ENCODE results near the gene WIPF2. TPM values are rescaled to one million over a fixed set of nuclear protein-coding genes. Genes with fewer than 3 reads are reported as not detected.

The WIPF2 gene
- total and polyA plus RNA-seq, 2 of the 8 experiments (the other 6 are each of a cell fraction or from before 2014, with no cell fraction given), result 6.9 to 25.3 TPM

GRCh38 chr17:40287494-40288369, 68.6 kb downstream of the WIPF2 start, which contains the start of gene CDC6:
Gene CDC6, plus strand, starts transcription at chr17:40287879. Its CDS starts 1,542 bp downstream, at chr17:40289421.
- H2BK15ac ChIP-seq (ENCODE audit: low read length), result no peak within 1 kb of the TSS
- H4K8ac ChIP-seq (ENCODE audit: extremely low read depth, insufficient read depth, low read length), result peak within 1 kb of the TSS; percentile 98
- peaks cover 6 to 38% of the 10 kb centered on the region in 2 experiments; a peak in 3 of 4 replicates for H3K79me2 ChIP-seq (ENCODE audit: control insufficient read depth in 1 of 2, insufficient read depth in 2 of 2, low read length in 2 of 2)
- H3K9me3 ChIP-seq (ENCODE audit: insufficient read depth in 2 of 2, low read depth in 1 of 2, low read length in 1 of 2), result no peaks in the 10 kb centered on the region
- peak within 1 kb of the TSS; percentile 94 for H3K27ac ChIP-seq (ENCODE audit: low read depth, low read length)
- peak within 1 kb of the TSS; percentile 88 to 99 (median 98) for H3K9ac ChIP-seq (replicated peaks in 1 of 4; ENCODE audit: extremely low read depth in 1 of 4, low read depth in 3 of 4, low read length in 3 of 4)
- no peaks in the 10 kb centered on the region for H3K27me3 ChIP-seq (replicated peaks in 1 of 4; ENCODE audit: control insufficient read depth in 3 of 4, extremely low read depth in 1 of 4, insufficient read depth in 3 of 4, low read length in 3 of 4)
- ChIA-PET CTCF (ENCODE audit: partially characterized antibody) (interaction anchor here (0.8 to 2.7 kb wide), 8 partner anchors 12 to 218 kb away, joined by 3 to 14 read pairs (median 5); partner anchors contain the start of gene WIPF2), POLR2A (ENCODE audit: partially characterized antibody) (interaction anchor here (0.8 to 31.2 kb wide), 17 partner anchors 16 to 1401 kb away, joined by 3 to 570 read pairs (median 3); partner anchors contain the start of genes GJD3, RARA and WIPF2)
- 1% methylated on average over 43 of the region's 47 CpGs; no CpG with 5 or more reads in 1 of the 2 experiments for WGBS, 2 experiments (ENCODE audit: extremely low coverage in 1 of 2, insufficient coverage in 1 of 2, insufficient read length in 1 of 2, insufficient replicate concordance in 2 of 2, low coverage in 1 of 2, low lambda C conversion rate in 2 of 2, missing lambda C conversion rate in 1 of 2)
- H3K23ac ChIP-seq (ENCODE audit: insufficient read length), result no peak within 1 kb of the TSS
- peak within 1 kb of the TSS; percentile 23; the same call in 1 of the 2 replicates for H2AFZ ChIP-seq (ENCODE audit: low read length)
- no peaks in the 10 kb centered on the region for H3K23me2 ChIP-seq (ENCODE audit: low read depth, low read length)
- H3K36me3 ChIP-seq (ENCODE audit: control insufficient read depth in 2 of 4, insufficient read depth in 4 of 4, low read length in 3 of 4), result peaks cover 14 to 32% (median 28%) of the 10 kb centered on the region in 4 experiments
- peak within 1 kb of the TSS; percentile 98 for H2BK5ac ChIP-seq (ENCODE audit: low read depth, low read length)
- peak within 1 kb of the TSS; percentile 73 for H4K5ac ChIP-seq (ENCODE audit: insufficient read length, low read depth, low read length)
- no peak within 1 kb of the TSS for H3K14ac ChIP-seq (ENCODE audit: insufficient read length)
- H2BK20ac ChIP-seq (ENCODE audit: low read length), result no peak within 1 kb of the TSS
- peak within 1 kb of the TSS; percentile 46 to 77 for H3K4me2 ChIP-seq (ENCODE audit: insufficient read depth in 1 of 2, low read depth in 2 of 2, low read length in 2 of 2)
- H3K4me1 ChIP-seq (replicated peaks in 1 of 4; ENCODE audit: control insufficient read depth in 3 of 4, insufficient read depth in 4 of 4, low read length in 3 of 4), result peaks cover 0 to 6% (median 4%) of the 10 kb centered on the region in 4 experiments; a peak in 2 of 7 replicates
- no peaks in the 10 kb centered on the region; the same call in 1 of the 2 replicates for H3K79me1 ChIP-seq (ENCODE audit: low read depth, low read length)
- H3K4me3 ChIP-seq (ENCODE audit: extremely low read depth in 1 of 4, insufficient read depth in 2 of 4, low read depth in 3 of 4, low read length in 4 of 4), result peak within 1 kb of the TSS; percentile 89 to 100 (median 96)
- peak within 1 kb of the TSS; percentile 30 for H4K91ac ChIP-seq (replicated peaks; ENCODE audit: insufficient read length, low read length)
- H2BK12ac ChIP-seq (ENCODE audit: low read depth, low read length), result 0 out of 2 replicates have a peak within 1 kb of the TSS, but pooled peaks have one; percentile 86
- H2AK5ac ChIP-seq (ENCODE audit: low read depth, low read length), result 0 out of 2 replicates have a peak within 1 kb of the TSS, but pooled peaks have one; percentile 82
- H3K4ac ChIP-seq (replicated peaks; ENCODE audit: insufficient read length, low read depth, low read length), result peak within 1 kb of the TSS; percentile 97
- H3K18ac ChIP-seq (ENCODE audit: extremely low read depth, low read length), result peak within 1 kb of the TSS; percentile 97
- FAIRE-seq (no peak), DNase-seq (ENCODE audit: low read depth in 1 of 2, low spot score in 2 of 2) (peak; percentile 96 to 98)
- H2BK120ac ChIP-seq (replicated peaks; ENCODE audit: low read depth, low read length), result no peak within 1 kb of the TSS
- H3K56ac ChIP-seq (replicated peaks; ENCODE audit: insufficient read length, low read depth, low read length), result peak within 1 kb of the TSS; percentile 95
- H4K20me1 ChIP-seq (replicated peaks in 1 of 2; ENCODE audit: control insufficient read depth in 1 of 2, insufficient read depth in 2 of 2, low read length in 2 of 2), result peaks cover 3 to 8% of the 10 kb centered on the region in 2 experiments
- TF ChIP-seq, protein P1, sequence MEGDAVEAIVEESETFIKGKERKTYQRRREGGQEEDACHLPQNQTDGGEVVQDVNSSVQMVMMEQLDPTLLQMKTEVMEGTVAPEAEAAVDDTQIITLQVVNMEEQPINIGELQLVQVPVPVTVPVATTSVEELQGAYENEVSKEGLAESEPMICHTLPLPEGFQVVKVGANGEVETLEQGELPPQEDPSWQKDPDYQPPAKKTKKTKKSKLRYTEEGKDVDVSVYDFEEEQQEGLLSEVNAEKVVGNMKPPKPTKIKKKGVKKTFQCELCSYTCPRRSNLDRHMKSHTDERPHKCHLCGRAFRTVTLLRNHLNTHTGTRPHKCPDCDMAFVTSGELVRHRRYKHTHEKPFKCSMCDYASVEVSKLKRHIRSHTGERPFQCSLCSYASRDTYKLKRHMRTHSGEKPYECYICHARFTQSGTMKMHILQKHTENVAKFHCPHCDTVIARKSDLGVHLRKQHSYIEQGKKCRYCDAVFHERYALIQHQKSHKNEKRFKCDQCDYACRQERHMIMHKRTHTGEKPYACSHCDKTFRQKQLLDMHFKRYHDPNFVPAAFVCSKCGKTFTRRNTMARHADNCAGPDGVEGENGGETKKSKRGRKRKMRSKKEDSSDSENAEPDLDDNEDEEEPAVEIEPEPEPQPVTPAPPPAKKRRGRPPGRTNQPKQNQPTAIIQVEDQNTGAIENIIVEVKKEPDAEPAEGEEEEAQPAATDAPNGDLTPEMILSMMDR (IDR thresholded peaks at IDR 0.05; ENCODE audit: control extremely low read depth in 1 of 3, insufficient read depth in 1 of 3, low read depth in 1 of 3, low read length in 3 of 3), result no peak
- TF ChIP-seq GABPA (IDR thresholded peaks at IDR 0.05; ENCODE audit: borderline replicate concordance, insufficient read depth, low read length) (no peak), TBP (IDR thresholded peaks at IDR 0.05; ENCODE audit: low read depth, low read length) (peak; percentile 92), RXRA (IDR thresholded peaks at IDR 0.05; ENCODE audit: insufficient read depth, low read depth, low read length) (no peak), NRF1 (IDR thresholded peaks at IDR 0.05; ENCODE audit: low read depth, low read length) (peak; percentile 50), POU5F1 (IDR thresholded peaks at IDR 0.05; ENCODE audit: low read depth, low read length) (no peak), EGR1 (IDR thresholded peaks at IDR 0.05; ENCODE audit: borderline replicate concordance, low read depth, low read length) (no peak), ZNF274 (IDR thresholded peaks at IDR 0.05; ENCODE audit: borderline replicate concordance, extremely low read depth, low read length) (no peak)
